ENCODE measurements around the gene MAP4K4. TPM values are rescaled to one million over a fixed set of nuclear protein-coding genes. Genes with fewer than 3 reads are reported as not detected.

Gene MAP4K4
- total RNA-seq, 4 donors from 2014 or later = 14.2 to 65.2 (median 29.1) TPM

DNA sequence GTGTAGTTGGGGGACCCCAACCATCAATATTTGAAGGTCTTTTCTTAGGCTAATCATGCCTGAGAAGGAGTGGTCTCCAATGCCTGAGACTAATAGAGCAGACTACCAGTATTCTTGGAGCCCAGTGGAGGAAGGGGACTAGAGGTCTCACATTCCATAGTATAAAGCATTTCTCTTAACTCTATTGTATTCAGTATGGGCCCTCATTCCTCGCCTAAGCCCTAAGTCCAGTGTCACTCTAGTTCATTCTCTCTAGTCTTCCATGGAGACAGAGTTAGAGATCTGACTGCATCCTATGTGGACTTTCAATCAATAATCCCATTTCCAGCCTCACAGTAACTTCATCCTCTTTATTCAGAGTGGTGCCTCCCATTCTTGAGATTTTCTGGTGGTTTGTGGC, 29.7 kb upstream of the MAP4K4 start:
- no peak for DNase-seq
- Histone ChIP-seq H3K9me3 (no peaks in the 10 kb centered on the region), H3K27ac (no peak overlapping the region), H3K36me3 (no peaks in the 10 kb centered on the region), H3K4me3 (no peak overlapping the region), H3K4me1 (no peaks in the 10 kb centered on the region), H3K27me3 (no peaks in the 10 kb centered on the region)
- TF ChIP-seq POLR2A (IDR thresholded peaks at IDR 0.05) = no peak
- TF ChIP-seq, protein P1, sequence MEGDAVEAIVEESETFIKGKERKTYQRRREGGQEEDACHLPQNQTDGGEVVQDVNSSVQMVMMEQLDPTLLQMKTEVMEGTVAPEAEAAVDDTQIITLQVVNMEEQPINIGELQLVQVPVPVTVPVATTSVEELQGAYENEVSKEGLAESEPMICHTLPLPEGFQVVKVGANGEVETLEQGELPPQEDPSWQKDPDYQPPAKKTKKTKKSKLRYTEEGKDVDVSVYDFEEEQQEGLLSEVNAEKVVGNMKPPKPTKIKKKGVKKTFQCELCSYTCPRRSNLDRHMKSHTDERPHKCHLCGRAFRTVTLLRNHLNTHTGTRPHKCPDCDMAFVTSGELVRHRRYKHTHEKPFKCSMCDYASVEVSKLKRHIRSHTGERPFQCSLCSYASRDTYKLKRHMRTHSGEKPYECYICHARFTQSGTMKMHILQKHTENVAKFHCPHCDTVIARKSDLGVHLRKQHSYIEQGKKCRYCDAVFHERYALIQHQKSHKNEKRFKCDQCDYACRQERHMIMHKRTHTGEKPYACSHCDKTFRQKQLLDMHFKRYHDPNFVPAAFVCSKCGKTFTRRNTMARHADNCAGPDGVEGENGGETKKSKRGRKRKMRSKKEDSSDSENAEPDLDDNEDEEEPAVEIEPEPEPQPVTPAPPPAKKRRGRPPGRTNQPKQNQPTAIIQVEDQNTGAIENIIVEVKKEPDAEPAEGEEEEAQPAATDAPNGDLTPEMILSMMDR (IDR thresholded peaks at IDR 0.05) = no peak

DNA sequence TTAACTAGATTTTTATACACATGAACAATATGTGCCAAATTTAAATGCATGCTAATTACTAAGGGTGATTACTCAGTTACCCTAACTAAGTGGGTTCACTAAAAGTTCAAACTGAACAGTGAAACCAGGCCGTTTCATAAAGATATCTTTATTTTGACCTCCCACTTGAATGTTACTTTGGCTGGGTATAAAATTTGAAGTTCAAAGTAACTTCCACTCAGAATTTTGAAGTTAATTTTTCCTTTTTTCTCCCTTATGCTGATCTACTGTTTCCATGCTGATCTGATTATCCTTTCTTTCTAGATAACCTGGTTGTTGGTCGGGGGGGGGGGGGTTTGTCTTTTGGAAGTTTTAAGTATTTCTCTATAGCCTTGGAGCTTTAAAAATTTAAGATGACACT, 25.5 kb upstream of the MAP4K4 start:
- H3K27me3 ChIP-seq = no peaks in the 10 kb centered on the region
- TF ChIP-seq POLR2A (IDR thresholded peaks at IDR 0.05) = no peak
- TF ChIP-seq, protein P1 (IDR thresholded peaks at IDR 0.05) = no peak
- H3K36me3 ChIP-seq = no peaks in the 10 kb centered on the region
- no peaks in the 10 kb centered on the region for H3K4me1 ChIP-seq
- no peaks in the 10 kb centered on the region for H3K9me3 ChIP-seq
- no peak overlapping the region for H3K27ac ChIP-seq
- no peak for DNase-seq
- H3K4me3 ChIP-seq = no peak overlapping the region

DNA sequence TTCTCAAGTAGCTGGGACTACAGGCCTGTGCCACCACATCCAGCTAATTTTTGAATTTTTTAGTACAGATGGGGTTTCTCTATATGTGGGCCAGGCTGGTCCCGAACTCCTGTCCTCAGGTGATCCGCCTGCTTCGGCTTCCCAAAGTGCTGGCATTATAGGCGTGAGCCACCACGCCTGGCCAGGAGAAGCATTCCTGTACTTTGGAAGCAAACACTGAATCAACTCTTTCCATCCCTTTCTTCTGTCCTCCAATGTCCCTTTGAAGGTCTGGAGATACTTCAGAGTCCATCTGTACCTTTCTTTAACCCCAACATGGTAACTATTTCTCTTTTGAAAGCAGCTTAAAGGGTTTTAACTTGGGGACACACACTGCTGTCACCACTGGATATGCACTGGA, 23.6 kb upstream of the MAP4K4 start:
- Histone ChIP-seq H3K36me3 (no peaks in the 10 kb centered on the region), H3K4me1 (no peaks in the 10 kb centered on the region), H3K4me3 (no peak overlapping the region), H3K27me3 (no peaks in the 10 kb centered on the region), H3K27ac (no peak overlapping the region), H3K9me3 (no peaks in the 10 kb centered on the region)
- TF ChIP-seq, protein P1 (IDR thresholded peaks at IDR 0.05) = no peak
- TF ChIP-seq POLR2A (IDR thresholded peaks at IDR 0.05) = no peak
- no peak for DNase-seq

DNA sequence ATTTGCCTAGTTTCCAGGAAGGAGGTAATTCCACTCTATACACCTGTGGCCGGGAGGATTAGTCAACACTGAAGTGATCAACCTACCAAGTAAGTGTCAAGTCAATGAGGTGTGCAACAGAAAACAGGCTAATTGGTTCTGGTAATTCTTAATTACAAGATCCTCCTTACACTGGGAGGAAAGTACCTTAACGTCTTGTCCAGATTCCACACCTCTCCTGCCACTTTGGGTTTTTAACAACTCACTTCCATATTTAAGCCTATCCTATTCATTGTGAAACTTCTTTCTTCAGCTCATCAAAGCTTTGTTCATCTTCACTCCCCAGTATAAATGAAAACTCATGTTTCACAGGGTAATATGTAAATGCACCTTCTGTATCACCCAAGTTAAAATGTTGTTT, 22.0 kb upstream of the MAP4K4 start:
- no peak overlapping the region for H3K27ac ChIP-seq
- TF ChIP-seq, protein P1 (IDR thresholded peaks at IDR 0.05) = no peak
- no peak for TF ChIP-seq POLR2A (IDR thresholded peaks at IDR 0.05)
- H3K9me3 ChIP-seq = no peaks in the 10 kb centered on the region
- no peak for DNase-seq
- no peaks in the 10 kb centered on the region for H3K27me3 ChIP-seq
- H3K4me3 ChIP-seq = no peak overlapping the region
- no peaks in the 10 kb centered on the region for H3K4me1 ChIP-seq
- H3K36me3 ChIP-seq = no peaks in the 10 kb centered on the region

DNA sequence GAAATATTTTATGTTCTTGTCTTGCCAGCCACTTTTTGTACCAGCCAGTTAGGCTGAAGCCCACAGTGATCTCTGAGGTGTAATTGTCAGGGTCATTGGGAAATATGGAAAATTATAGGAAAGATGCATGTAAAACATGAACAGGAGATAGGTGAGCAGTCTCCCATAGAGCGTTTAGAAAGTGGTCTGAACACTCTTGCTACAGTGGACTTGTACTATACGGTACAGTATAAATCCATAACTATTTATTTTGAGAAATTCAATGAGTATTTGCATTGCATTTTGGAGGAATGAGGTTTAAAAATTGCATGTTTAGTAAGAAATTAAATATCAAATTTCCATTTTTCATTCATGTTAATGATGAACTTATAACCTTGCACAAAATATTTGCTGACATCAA, 20.8 kb upstream of the MAP4K4 start:
- no peak for TF ChIP-seq POLR2A (IDR thresholded peaks at IDR 0.05)
- TF ChIP-seq, protein P1 (IDR thresholded peaks at IDR 0.05) = no peak
- Histone ChIP-seq H3K27me3 (no peaks in the 10 kb centered on the region), H3K4me3 (no peak overlapping the region), H3K27ac (no peak overlapping the region), H3K4me1 (no peaks in the 10 kb centered on the region), H3K9me3 (no peaks in the 10 kb centered on the region), H3K36me3 (no peaks in the 10 kb centered on the region)
- DNase-seq = no peak

DNA sequence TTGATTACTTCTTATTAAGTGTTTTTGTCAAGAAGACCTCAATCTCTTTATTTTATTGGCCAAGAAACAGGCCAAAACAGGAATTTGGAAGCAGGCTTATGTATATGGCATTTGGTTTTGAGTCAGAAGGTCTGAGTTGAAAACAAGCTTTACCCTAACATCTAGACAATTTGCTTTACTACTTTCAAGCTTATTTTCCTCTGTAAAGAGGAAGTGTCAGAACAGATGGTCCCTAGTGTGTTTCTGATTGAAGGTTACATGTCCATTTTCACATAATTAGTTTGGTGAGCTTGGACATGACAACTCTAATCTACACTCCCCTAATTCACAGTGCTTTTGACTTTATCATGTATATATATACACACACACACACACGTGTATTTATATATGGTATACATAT, 19.8 kb upstream of the MAP4K4 start:
- DNase-seq = no peak
- no peak overlapping the region for H3K4me3 ChIP-seq
- H3K36me3 ChIP-seq = no peaks in the 10 kb centered on the region
- no peaks in the 10 kb centered on the region for H3K9me3 ChIP-seq
- no peak overlapping the region for H3K27ac ChIP-seq
- no peak for TF ChIP-seq POLR2A (IDR thresholded peaks at IDR 0.05)
- TF ChIP-seq, protein P1 (IDR thresholded peaks at IDR 0.05) = no peak
- no peaks in the 10 kb centered on the region for H3K4me1 ChIP-seq
- no peaks in the 10 kb centered on the region for H3K27me3 ChIP-seq
